ENCODE measurements around the gene MAOA. TPM values are rescaled to one million over a fixed set of nuclear protein-coding genes. Genes with fewer than 3 reads are reported as not detected.
"Not testable (repeated sequence)": the region's sequence is repeated elsewhere in the genome, so short reads cannot be mapped to it uniquely, and the experiment has no call there.

Gene MAOA
- total RNA-seq, 2 experiments from 2014 or later = 0.14 to 0.19 TPM

DNA sequence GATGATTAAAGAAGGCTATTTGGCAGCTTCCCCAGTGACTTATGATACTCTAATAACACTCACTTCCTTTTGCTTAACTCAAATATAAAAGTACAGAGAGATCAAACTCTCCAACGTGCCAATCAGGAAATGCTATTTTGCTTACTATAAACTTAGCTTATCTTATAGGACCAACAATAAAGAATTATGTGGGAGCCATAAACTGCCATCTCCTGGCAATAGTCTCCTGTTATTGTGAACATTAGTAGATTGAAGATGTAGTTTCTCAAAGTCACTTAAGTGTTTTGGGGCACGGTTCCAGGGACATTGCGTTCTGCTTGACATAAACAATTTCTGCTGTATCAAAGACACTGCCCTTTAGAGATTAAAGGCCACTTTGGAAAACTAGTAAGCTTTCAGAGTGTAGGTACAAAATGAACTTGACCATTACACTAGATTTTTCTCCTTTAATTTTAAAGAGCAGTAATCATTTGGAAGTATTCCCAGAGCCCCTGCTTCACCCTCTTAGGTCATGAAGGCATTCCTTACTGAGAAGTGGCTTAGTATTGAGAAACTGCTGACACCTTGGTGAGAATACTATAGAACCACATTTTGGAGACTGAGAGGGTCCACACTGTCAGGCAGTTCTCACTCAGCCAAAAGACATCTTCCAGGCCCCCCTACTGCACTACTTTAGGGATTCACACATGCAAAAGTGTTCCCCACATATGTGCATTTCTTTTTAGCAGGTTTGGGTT, 51.9 kb downstream of the MAOA start:
- no peak for ATAC-seq (ENCODE audit: low read depth)
- H3K4me3 Mint-ChIP-seq = no peak overlapping the region
- POLR2A ChIA-PET = no interaction called here
- no peaks in the 10 kb centered on the region for H3K9me3 Mint-ChIP-seq
- H3K27ac Mint-ChIP-seq = no peak overlapping the region
- no peak for DNase-seq
- peaks cover 3% of the 10 kb centered on the region for H3K27me3 Mint-ChIP-seq
- no peaks in the 10 kb centered on the region for H3K4me1 Mint-ChIP-seq
- no peaks in the 10 kb centered on the region for H3K36me3 Mint-ChIP-seq

DNA sequence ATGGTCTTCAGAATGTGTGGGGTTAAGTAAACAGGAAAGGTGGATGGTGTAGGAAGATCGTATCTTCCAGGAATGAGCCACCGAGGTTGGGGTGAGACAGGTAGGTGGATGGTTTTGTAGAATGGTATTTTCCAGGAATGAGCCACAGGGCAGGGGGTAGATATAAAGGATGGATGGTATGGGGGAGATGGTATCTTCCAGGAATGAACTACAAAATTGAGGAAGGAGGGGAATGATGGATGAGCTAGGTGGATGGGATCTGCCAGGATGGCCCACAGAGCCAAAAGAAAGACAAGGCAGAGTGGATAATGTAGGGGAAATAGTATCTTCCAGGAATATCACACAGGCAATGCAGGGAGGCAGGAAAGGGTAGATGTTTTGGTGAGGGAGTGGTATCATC, 60.0 kb downstream of the MAOA start:
- ATAC-seq (ENCODE audit: low read depth) (no peak), DNase-seq (no peak)
- no peak overlapping the region for H3K4me3 Mint-ChIP-seq
- POLR2A ChIA-PET = no interaction called here
- no peaks in the 10 kb centered on the region for H3K36me3 Mint-ChIP-seq
- H3K4me1 Mint-ChIP-seq = no peaks in the 10 kb centered on the region
- no peak overlapping the region for H3K27ac Mint-ChIP-seq
- no peaks in the 10 kb centered on the region for H3K9me3 Mint-ChIP-seq
- H3K27me3 Mint-ChIP-seq = no peaks in the 10 kb centered on the region

DNA sequence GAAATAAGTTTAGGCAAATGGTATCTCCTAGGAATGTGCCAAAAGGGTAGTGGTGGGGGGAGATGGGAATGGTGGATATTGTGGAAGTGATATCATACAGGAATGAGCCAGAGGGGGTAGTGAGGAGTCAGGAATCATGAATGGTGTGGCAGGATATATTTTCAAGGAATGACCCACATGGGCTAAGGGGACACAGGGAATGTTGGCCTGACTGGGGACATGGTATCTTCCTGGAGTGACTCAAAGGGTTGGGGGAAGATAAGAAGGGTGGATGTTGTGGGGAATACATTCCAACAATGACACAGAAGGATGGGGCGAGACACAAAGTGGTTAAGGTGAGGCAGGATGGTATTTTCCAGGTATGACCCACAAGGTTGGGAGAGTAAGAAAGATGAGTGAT, 60.6 kb downstream of the MAOA start:
- Mint-ChIP-seq H3K9me3 (no peaks in the 10 kb centered on the region), H3K27me3 (no peaks in the 10 kb centered on the region), H3K27ac (no peak overlapping the region), H3K4me1 (no peaks in the 10 kb centered on the region), H3K36me3 (no peaks in the 10 kb centered on the region), H3K4me3 (no peak overlapping the region)
- POLR2A ChIA-PET = no interaction called here
- DNase-seq (no peak), ATAC-seq (ENCODE audit: low read depth) (no peak)

GRCh38 chrX:43717161-43717560, 61.1 kb downstream of the MAOA start:
- no peak overlapping the region for H3K27ac Mint-ChIP-seq
- H3K36me3 Mint-ChIP-seq = no peaks in the 10 kb centered on the region
- ATAC-seq (ENCODE audit: low read depth) (no peak), DNase-seq (no peak)
- H3K9me3 Mint-ChIP-seq = no peaks in the 10 kb centered on the region
- POLR2A ChIA-PET = no interaction called here
- no peaks in the 10 kb centered on the region for H3K27me3 Mint-ChIP-seq
- H3K4me1 Mint-ChIP-seq = no peaks in the 10 kb centered on the region
- H3K4me3 Mint-ChIP-seq = no peak overlapping the region

- H3K4me3 Mint-ChIP-seq = no peak overlapping the region
- no peaks in the 10 kb centered on the region for H3K27me3 Mint-ChIP-seq
Observed at GRCh38 chrX:43718081-43718480, 62.0 kb downstream of the MAOA start.

DNA sequence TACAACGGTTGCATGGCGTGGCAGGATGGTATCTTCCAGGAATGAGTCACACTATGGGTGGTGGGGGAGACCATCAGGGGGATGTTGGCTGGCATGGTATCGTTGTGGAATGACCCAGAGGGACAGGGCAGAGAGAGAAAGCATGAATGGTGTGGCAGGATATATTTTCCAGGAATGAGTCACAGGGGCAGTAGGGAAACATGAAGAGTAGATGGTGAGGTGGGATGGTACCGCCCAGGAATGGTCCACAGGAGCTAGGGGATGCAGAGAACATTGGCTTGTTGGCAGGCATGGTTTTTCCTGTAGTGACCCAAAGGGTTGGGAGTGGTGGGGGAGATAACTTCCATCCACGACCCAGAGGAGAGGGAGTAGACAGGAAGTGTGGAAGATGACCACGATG, 62.4 kb downstream of the MAOA start:
- no peak for ATAC-seq (ENCODE audit: low read depth)
- no peaks in the 10 kb centered on the region for H3K9me3 Mint-ChIP-seq
- DNase-seq = no peak
- no peaks in the 10 kb centered on the region for H3K4me1 Mint-ChIP-seq
- no peak overlapping the region for H3K27ac Mint-ChIP-seq
- no peak overlapping the region for H3K4me3 Mint-ChIP-seq
- POLR2A ChIA-PET = no interaction called here
- H3K36me3 Mint-ChIP-seq = no peaks in the 10 kb centered on the region
- no peaks in the 10 kb centered on the region for H3K27me3 Mint-ChIP-seq

More at GRCh38 chrX:43718081-43718480, 62.0 kb downstream of the MAOA start:
- POLR2A ChIA-PET = no interaction called here
- ATAC-seq (ENCODE audit: low read depth) (no peak), DNase-seq (no peak)
- Mint-ChIP-seq H3K27ac (no peak overlapping the region), H3K4me1 (no peaks in the 10 kb centered on the region), H3K36me3 (no peaks in the 10 kb centered on the region), H3K9me3 (no peaks in the 10 kb centered on the region)

GRCh38 chrX:43718956-43719355, 62.9 kb downstream of the MAOA start:
- DNase-seq (no peak), ATAC-seq (ENCODE audit: low read depth) (no peak)
- Mint-ChIP-seq H3K4me3 (no peak overlapping the region), H3K4me1 (no peaks in the 10 kb centered on the region), H3K27me3 (no peaks in the 10 kb centered on the region), H3K36me3 (no peaks in the 10 kb centered on the region), H3K9me3 (no peaks in the 10 kb centered on the region), H3K27ac (no peak overlapping the region)
- POLR2A ChIA-PET = no interaction called here

GRCh38 chrX:43720082-43720481, 64.0 kb downstream of the MAOA start:
- no peaks in the 10 kb centered on the region for H3K4me1 Mint-ChIP-seq
- DNase-seq (no peak), ATAC-seq (ENCODE audit: low read depth) (no peak)
- H3K27me3 Mint-ChIP-seq = no peaks in the 10 kb centered on the region
- no peak overlapping the region for H3K4me3 Mint-ChIP-seq
- no peaks in the 10 kb centered on the region for H3K9me3 Mint-ChIP-seq
- POLR2A ChIA-PET = no interaction called here
- no peak overlapping the region for H3K27ac Mint-ChIP-seq
- no peaks in the 10 kb centered on the region for H3K36me3 Mint-ChIP-seq

GRCh38 chrX:43720961-43721360, 64.9 kb downstream of the MAOA start:
- H3K4me1 Mint-ChIP-seq = no peaks in the 10 kb centered on the region
- no peak for DNase-seq
- no peaks in the 10 kb centered on the region for H3K9me3 Mint-ChIP-seq
- no peak for ATAC-seq (ENCODE audit: low read depth)
- H3K4me3 Mint-ChIP-seq = no peak overlapping the region
- no peaks in the 10 kb centered on the region for H3K36me3 Mint-ChIP-seq
- H3K27ac Mint-ChIP-seq = no peak overlapping the region
- H3K27me3 Mint-ChIP-seq = peaks cover 2% of the 10 kb centered on the region
- POLR2A ChIA-PET = no interaction called here

DNA sequence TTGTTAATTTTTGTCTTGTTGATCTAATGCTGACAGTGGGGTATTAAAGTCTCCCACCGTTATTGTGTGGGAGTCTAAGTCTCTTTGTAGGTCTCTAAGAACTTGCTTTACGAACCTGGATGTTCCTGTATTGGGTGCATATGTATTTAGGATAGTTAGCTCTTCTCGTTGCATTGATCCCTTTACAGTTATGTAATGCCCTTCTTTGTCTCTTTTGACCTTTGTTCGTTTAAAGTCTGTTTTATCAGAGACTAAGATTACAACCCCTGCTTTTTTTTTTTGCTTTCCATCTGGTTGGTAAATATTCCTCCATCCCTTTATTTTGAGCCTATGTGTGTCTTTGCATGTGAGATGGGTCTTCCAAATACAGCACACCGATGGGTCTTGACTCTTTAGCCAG, 69.1 kb downstream of the MAOA start:
- H3K27ac Mint-ChIP-seq; H3K4me3 Mint-ChIP-seq; H3K9me3 Mint-ChIP-seq; H3K4me1 Mint-ChIP-seq; ATAC-seq (ENCODE audit: low read depth); H3K36me3 Mint-ChIP-seq; DNase-seq; H3K27me3 Mint-ChIP-seq; POLR2A ChIA-PET: not testable (repeated sequence)

- ATAC-seq (ENCODE audit: low read depth); H3K27me3 Mint-ChIP-seq; H3K36me3 Mint-ChIP-seq; POLR2A ChIA-PET; H3K4me3 Mint-ChIP-seq; DNase-seq; H3K4me1 Mint-ChIP-seq; H3K27ac Mint-ChIP-seq; H3K9me3 Mint-ChIP-seq: not testable (repeated sequence)
Observed at GRCh38 chrX:43727254-43727653, 71.2 kb downstream of the MAOA start.

DNA sequence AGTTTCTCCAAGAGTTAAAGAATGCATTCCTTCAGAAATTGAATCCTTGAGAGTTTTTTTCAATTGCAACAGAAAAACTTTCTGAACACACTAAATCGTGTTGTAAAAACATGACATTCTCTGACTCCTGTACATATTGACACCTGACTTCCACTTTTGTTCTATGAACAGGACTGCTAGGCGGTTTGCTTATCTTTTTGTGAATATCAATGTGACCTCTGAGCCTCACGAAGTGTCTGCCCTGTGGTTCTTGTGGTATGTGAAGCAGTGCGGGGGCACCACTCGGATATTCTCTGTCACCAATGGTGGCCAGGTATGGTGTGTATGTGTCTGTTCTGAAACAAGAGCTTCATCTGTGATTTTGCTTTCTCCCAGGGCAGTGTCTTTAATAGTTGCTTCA, 71.9 kb downstream of the MAOA start:
- Mint-ChIP-seq H3K27me3 (peaks cover 2% of the 10 kb centered on the region), H3K36me3 (no peaks in the 10 kb centered on the region), H3K9me3 (no peaks in the 10 kb centered on the region), H3K27ac (no peak overlapping the region), H3K4me1 (peaks cover 2% of the 10 kb centered on the region), H3K4me3 (no peak overlapping the region)
- DNase-seq = no peak
- ATAC-seq (ENCODE audit: low read depth) = no peak
- POLR2A ChIA-PET = no interaction called here

- DNase-seq (no peak), ATAC-seq (ENCODE audit: low read depth) (no peak)
- Mint-ChIP-seq H3K4me3 (no peak overlapping the region), H3K4me1 (peaks cover 2% of the 10 kb centered on the region), H3K36me3 (no peaks in the 10 kb centered on the region), H3K9me3 (no peaks in the 10 kb centered on the region), H3K27me3 (peaks cover 2% of the 10 kb centered on the region), H3K27ac (no peak overlapping the region)
- POLR2A ChIA-PET = no interaction called here
Observed at GRCh38 chrX:43728966-43729365, 72.9 kb downstream of the MAOA start.

GRCh38 chrX:43731086-43731485, 75.0 kb downstream of the MAOA start:
- no peak overlapping the region for H3K4me3 Mint-ChIP-seq
- peaks cover 2% of the 10 kb centered on the region for H3K4me1 Mint-ChIP-seq
- H3K27ac Mint-ChIP-seq = no peak overlapping the region
- no peak for ATAC-seq (ENCODE audit: low read depth)
- POLR2A ChIA-PET = no interaction called here
- no peak for DNase-seq
- no peaks in the 10 kb centered on the region for H3K27me3 Mint-ChIP-seq
- H3K36me3 Mint-ChIP-seq = no peaks in the 10 kb centered on the region
- H3K9me3 Mint-ChIP-seq = no peaks in the 10 kb centered on the region

- Mint-ChIP-seq H3K27me3 (no peaks in the 10 kb centered on the region), H3K4me3 (no peak overlapping the region), H3K36me3 (no peaks in the 10 kb centered on the region), H3K4me1 (no peaks in the 10 kb centered on the region), H3K9me3 (no peaks in the 10 kb centered on the region), H3K27ac (no peak overlapping the region)
- POLR2A ChIA-PET = no interaction called here
- no peak for ATAC-seq (ENCODE audit: low read depth)
- DNase-seq = no peak
Observed at GRCh38 chrX:43733699-43734098, 77.6 kb downstream of the MAOA start.

Data from activated naive CD8-positive, alpha-beta T cell treated with anti-CD3 and anti-CD28 coated beads, Interleukin-2, amount 10 ng/mL, durations not matched to agents 7 days and 5 days (primary cell).